Liver (tissue), 9 donors: ENCODE results near the gene APBA3. TPM values are rescaled to one million over a fixed set of nuclear protein-coding genes. Genes with fewer than 3 reads are reported as not detected.

Experiments used
- DNase-seq: peaks from one replicate; pipeline ENCODE4 v3.0.0-alpha.2; 2017; ENCODE audit warnings: low spot score
- H3K27ac ChIP-seq, 2 donors: one replicate each; pipeline ENCODE4 v1.7.0; 2013; ENCODE audit warnings: inconsistent platforms in 2 of 2, low read length in 2 of 2, control low read depth in 1 of 2, low read depth in 1 of 2, mild to moderate bottlenecking in 1 of 2
- H3K27me3 ChIP-seq, 4 donors: one replicate each; pipeline versions ENCODE4 v1.6.1 to v1.7.0; 2013; ENCODE audit warnings: low read length in 3 of 4, inconsistent platforms in 1 of 4, mild to moderate bottlenecking in 1 of 4, moderate library complexity in 1 of 4; ENCODE audit not compliant: control insufficient read depth in 4 of 4, insufficient read depth in 4 of 4
- H3K36me3 ChIP-seq, 4 donors: one replicate each; pipeline versions ENCODE4 v1.6.1 to v1.7.0; 2013; ENCODE audit warnings: low read length in 3 of 4, mild to moderate bottlenecking in 3 of 4, low read depth in 1 of 4, moderate library complexity in 1 of 4; ENCODE audit not compliant: control insufficient read depth in 4 of 4, insufficient read depth in 3 of 4
- H3K4me1 ChIP-seq, 4 donors: one replicate each; pipeline versions ENCODE4 v1.6.1 to v1.7.0; 2013; ENCODE audit warnings: low read length in 3 of 4, mild to moderate bottlenecking in 3 of 4, moderate library complexity in 1 of 4; ENCODE audit not compliant: control insufficient read depth in 4 of 4, insufficient read depth in 4 of 4
- H3K4me3 ChIP-seq, 3 donors: one replicate each; pipeline versions ENCODE4 v1.6.1 to v1.7.0; 2013; ENCODE audit warnings: low read length in 3 of 3, control low read depth in 1 of 3, low read depth in 1 of 3, mild to moderate bottlenecking in 1 of 3
- H3K9ac ChIP-seq, 2 donors: one replicate each; pipeline ENCODE4 v1.7.0; 2013; ENCODE audit warnings: low read length in 2 of 2, mild to moderate bottlenecking in 2 of 2, moderate library complexity in 2 of 2, control low read depth in 1 of 2, low read depth in 1 of 2
- H3K9me3 ChIP-seq, 4 donors: one replicate each; pipeline versions ENCODE4 v1.6.1 to v1.7.0; 2013; ENCODE audit warnings: low read length in 3 of 4; ENCODE audit not compliant: control insufficient read depth in 4 of 4
- GABPA ChIP-seq, 2 donors: IDR thresholded peaks in 1 of 2; conservative IDR thresholded peaks in 1 of 2; 2 replicates each; pipeline ENCODE4 v1.6.1; 2016; ENCODE audit warnings: antibody characterized with exemption in 2 of 2, mild to moderate bottlenecking in 1 of 2, moderate library complexity in 1 of 2
- HNF4A ChIP-seq, 2 donors: conservative IDR thresholded peaks; 2 replicates each; pipeline ENCODE4 v1.6.1; 2016; ENCODE audit warnings: antibody characterized with exemption in 2 of 2, mild to moderate bottlenecking in 2 of 2
- HNF4G ChIP-seq: IDR thresholded peaks from 2 replicates; pipeline ENCODE4 v1.6.1; 2016; ENCODE audit warnings: antibody characterized with exemption
- RAD21 ChIP-seq, 2 donors: IDR thresholded peaks; 2 replicates each; pipeline ENCODE4 v1.6.1; 2016; ENCODE audit warnings: antibody characterized with exemption in 2 of 2, mild to moderate bottlenecking in 2 of 2
- RXRA ChIP-seq, 2 donors: IDR thresholded peaks; 2 replicates each; pipeline ENCODE4 v1.6.1; 2017 to 2018; ENCODE audit warnings: antibody characterized with exemption in 2 of 2, mild to moderate bottlenecking in 1 of 2
- TAF1 ChIP-seq: conservative IDR thresholded peaks from 2 replicates; pipeline ENCODE4 v1.6.1; 2016; ENCODE audit warnings: antibody characterized with exemption, mild to moderate bottlenecking
- YY1 ChIP-seq: IDR thresholded peaks from 2 replicates; pipeline ENCODE4 v1.6.1; 2016; ENCODE audit warnings: antibody characterized with exemption, mild to moderate bottlenecking
- WGBS: extraction: QIAGEN DNeasy Blood & Tissue Kit; methylation state at CpG from one replicate; pipeline ENCODE4 v1.1.7; 2013; 5-methylcytosine and 5-hydroxymethylcytosine counted together
- polyA plus RNA-seq, 2 donors: library from polyadenylated mRNA; stranded (reverse) in 1 of 2; unstranded in 1 of 2; fragments of 200-250 nt in 1 of 2; fragments of >200 nt in 1 of 2; fragmentation: Nextera tagmentation in 1 of 2; extraction: Ambion mirVana in 1 of 2; gene quantifications; one replicate each; pipeline versions ENCODE4 v1.2.1 to v1.2.3, GENCODE V29; 2013 to 2015
- total RNA-seq, 2 donors: library from RNA; depleted of rRNA; stranded (reverse); fragments of >200 nt; gene quantifications; one replicate each; pipeline ENCODE4 v1.2.3, GENCODE V29; 2014
- TF ChIP-seq, protein P1 (sequence below): IDR thresholded peaks from 2 replicates; pipeline ENCODE4 v1.6.1; 2016; ENCODE audit warnings: antibody characterized with exemption
- TF ChIP-seq, protein P2 (sequence below): IDR thresholded peaks from 2 replicates; pipeline ENCODE4 v1.6.1; 2016; ENCODE audit warnings: antibody characterized with exemption
- TF ChIP-seq, protein P3 (sequence below): IDR thresholded peaks from 2 replicates; pipeline ENCODE4 v1.6.1; 2016; ENCODE audit warnings: antibody characterized with exemption, mild to moderate bottlenecking
- TF ChIP-seq, protein P4 (sequence below): fragments of 150-350 bp; IDR thresholded peaks from 2 replicates; pipeline ENCODE4 v1.5.1; 2017; ENCODE audit warnings: improper control_type of control experiment, low read depth, low read length; ENCODE audit not compliant: missing input control
- donor health status: healthy.
- donor health status: healthy.
- donor health status: healthy.
- donor health status: healthy.
- donor health status: healthy.

Gene APBA3
- total and polyA plus RNA-seq, 4 donors = 6.4 to 24.3 (median 10.7) TPM

DNA sequence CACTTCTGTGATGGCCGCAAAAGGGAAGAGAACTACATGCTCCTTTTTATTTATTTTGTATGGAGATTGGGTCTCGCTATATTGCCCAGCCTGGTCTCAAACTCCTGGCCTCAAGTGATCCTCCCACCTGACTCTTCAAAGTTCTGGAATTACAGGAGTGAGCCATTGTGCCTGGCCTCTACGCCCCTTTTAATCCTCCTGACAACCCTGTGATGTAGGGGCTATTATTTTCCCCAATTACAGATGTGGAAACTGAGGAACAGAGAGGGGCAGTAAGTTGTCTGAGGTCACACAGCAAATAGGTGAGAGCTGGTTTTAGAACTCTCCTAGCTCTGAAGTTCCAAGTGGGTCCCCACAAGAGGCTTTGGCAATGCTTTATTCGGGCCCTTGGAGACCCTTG is 41.6 kb downstream of the APBA3 start:
- 93% methylated on average over 4 of the region's 4 CpGs for WGBS

DNA sequence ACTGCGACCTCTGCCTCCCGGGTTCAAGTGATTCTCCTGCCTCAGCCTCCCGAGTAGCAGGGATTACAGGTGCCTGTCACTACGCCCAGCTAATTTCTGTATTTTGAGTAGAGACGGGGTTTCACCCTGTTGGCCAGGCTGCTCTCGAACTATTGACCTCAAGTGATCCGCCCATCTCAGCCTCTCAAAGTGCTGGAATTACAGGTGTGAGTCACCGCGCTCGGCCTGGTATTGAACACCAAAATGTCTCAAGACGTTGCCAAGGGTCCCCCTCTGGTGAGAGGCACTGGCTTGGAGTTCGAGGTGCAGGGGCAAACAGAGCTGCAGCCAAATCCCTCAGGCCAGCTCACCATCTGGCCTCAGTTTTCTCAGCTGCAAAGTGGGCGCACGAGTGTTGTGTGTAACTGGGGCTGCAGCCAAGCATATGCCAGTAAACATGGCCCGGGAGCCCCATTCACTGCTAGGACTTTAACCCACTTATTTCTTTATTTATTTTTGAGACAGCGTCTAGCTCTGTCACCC is 45.3 kb downstream of the APBA3 start:
- no peak overlapping the region for H3K4me3 ChIP-seq
- no peaks in the 10 kb centered on the region for H3K36me3 ChIP-seq
- H3K4me1 ChIP-seq = peaks cover 0 to 23% (median 18%) of the 10 kb centered on the region in 4 donors
- TF ChIP-seq RXRA (IDR thresholded peaks at IDR 0.05) (peak in 1 of 2 donors; percentile 8), HNF4A (conservative IDR thresholded peaks at IDR 0.05) (peak in 1 of 2 donors; percentile 30), GABPA (IDR thresholded peaks at IDR 0.05 in 1 of 2, conservative IDR thresholded peaks at IDR 0.05 in 1 of 2) (no peak)
- TF ChIP-seq, protein P1, sequence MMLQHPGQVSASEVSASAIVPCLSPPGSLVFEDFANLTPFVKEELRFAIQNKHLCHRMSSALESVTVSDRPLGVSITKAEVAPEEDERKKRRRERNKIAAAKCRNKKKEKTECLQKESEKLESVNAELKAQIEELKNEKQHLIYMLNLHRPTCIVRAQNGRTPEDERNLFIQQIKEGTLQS = no peak
- TF ChIP-seq, protein P2, sequence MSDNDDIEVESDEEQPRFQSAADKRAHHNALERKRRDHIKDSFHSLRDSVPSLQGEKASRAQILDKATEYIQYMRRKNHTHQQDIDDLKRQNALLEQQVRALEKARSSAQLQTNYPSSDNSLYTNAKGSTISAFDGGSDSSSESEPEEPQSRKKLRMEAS = no peak
- TF ChIP-seq, protein P3, sequence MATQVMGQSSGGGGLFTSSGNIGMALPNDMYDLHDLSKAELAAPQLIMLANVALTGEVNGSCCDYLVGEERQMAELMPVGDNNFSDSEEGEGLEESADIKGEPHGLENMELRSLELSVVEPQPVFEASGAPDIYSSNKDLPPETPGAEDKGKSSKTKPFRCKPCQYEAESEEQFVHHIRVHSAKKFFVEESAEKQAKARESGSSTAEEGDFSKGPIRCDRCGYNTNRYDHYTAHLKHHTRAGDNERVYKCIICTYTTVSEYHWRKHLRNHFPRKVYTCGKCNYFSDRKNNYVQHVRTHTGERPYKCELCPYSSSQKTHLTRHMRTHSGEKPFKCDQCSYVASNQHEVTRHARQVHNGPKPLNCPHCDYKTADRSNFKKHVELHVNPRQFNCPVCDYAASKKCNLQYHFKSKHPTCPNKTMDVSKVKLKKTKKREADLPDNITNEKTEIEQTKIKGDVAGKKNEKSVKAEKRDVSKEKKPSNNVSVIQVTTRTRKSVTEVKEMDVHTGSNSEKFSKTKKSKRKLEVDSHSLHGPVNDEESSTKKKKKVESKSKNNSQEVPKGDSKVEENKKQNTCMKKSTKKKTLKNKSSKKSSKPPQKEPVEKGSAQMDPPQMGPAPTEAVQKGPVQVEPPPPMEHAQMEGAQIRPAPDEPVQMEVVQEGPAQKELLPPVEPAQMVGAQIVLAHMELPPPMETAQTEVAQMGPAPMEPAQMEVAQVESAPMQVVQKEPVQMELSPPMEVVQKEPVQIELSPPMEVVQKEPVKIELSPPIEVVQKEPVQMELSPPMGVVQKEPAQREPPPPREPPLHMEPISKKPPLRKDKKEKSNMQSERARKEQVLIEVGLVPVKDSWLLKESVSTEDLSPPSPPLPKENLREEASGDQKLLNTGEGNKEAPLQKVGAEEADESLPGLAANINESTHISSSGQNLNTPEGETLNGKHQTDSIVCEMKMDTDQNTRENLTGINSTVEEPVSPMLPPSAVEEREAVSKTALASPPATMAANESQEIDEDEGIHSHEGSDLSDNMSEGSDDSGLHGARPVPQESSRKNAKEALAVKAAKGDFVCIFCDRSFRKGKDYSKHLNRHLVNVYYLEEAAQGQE = no peak
- H3K9me3 ChIP-seq = no peaks in the 10 kb centered on the region
- DNase-seq = no peak
- WGBS = 81% methylated on average over 16 of the region's 16 CpGs
- no peaks in the 10 kb centered on the region for H3K27me3 ChIP-seq
- no peak overlapping the region for H3K27ac ChIP-seq
- H3K9ac ChIP-seq = no peak overlapping the region

More for the DNA sequence above, 41.6 kb downstream of the APBA3 start:
- Histone ChIP-seq H3K9me3 (no peaks in the 10 kb centered on the region), H3K4me1 (peaks cover 3 to 15% (median 12%) of the 10 kb centered on the region in 4 donors), H3K27ac (no peak overlapping the region), H3K36me3 (no peaks in the 10 kb centered on the region), H3K9ac (no peak overlapping the region), H3K4me3 (no peak overlapping the region), H3K27me3 (no peaks in the 10 kb centered on the region)
- TF ChIP-seq, protein P4, sequence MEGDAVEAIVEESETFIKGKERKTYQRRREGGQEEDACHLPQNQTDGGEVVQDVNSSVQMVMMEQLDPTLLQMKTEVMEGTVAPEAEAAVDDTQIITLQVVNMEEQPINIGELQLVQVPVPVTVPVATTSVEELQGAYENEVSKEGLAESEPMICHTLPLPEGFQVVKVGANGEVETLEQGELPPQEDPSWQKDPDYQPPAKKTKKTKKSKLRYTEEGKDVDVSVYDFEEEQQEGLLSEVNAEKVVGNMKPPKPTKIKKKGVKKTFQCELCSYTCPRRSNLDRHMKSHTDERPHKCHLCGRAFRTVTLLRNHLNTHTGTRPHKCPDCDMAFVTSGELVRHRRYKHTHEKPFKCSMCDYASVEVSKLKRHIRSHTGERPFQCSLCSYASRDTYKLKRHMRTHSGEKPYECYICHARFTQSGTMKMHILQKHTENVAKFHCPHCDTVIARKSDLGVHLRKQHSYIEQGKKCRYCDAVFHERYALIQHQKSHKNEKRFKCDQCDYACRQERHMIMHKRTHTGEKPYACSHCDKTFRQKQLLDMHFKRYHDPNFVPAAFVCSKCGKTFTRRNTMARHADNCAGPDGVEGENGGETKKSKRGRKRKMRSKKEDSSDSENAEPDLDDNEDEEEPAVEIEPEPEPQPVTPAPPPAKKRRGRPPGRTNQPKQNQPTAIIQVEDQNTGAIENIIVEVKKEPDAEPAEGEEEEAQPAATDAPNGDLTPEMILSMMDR = no peak
- TF ChIP-seq RAD21 (IDR thresholded peaks at IDR 0.05) (no peak), RXRA (IDR thresholded peaks at IDR 0.05) (no peak), YY1 (no peak), GABPA (IDR thresholded peaks at IDR 0.05 in 1 of 2, conservative IDR thresholded peaks at IDR 0.05 in 1 of 2) (no peak), HNF4G (no peak), TAF1 (no peak)
- TF ChIP-seq, protein P2 = no peak
- no peak for DNase-seq
